RCC 7860 (cell line): ENCODE data around the gene ADNP.
"Not testable (repeated sequence)": the region's sequence is repeated elsewhere in the genome, so short reads cannot be mapped to it uniquely, and the experiment has no call there.

Experiments used
- DNase-seq: peaks from one replicate; pipeline ENCODE4 v3.0.0-alpha.2; 2015; ENCODE audit warnings: low spot score
- FAIRE-seq: peaks from 2 replicates; lab custom pipeline; 2012; peaks lifted over from hg19 to GRCh38; lab: Jason Lieb, UNC

The ADNP gene

DNA sequence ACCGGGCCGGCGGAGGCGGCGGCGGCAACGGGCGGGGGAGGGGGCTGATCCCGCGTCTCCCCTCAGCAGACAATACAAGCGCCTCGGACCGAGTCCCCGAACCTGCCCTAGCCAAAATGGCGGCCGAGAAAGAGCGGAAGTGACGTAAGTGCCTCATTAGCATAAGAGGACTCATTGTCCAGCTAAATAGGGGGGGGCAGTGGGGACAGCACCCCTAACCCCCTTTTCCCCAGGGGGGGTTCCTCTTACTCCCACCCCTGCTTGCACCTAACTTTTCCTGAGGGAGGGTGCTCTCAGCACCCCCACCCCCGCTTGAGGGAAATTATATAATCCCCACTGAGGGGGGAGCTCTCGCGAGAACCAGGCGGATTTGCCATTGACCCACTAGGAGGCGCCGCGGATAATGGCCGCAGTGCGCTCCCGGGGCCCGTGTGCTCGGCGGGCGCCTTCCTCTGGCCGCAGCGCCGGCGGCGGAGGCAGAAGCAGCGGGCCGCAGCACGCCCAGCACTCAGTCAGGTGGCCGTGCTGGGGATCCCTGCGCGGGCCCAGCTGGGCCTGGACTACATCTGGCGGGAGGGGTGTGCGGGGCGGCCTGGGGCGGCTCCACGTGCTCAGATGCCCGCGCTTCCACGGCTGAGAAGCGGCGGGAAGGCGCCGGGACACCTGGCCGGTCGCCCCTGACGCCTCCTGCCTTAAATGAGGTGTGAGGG is at the start of gene ADNP:
ADNP (minus strand) TSS at position 132 of the 710 bp plus-strand sequence. CDS start 27,441 bp downstream, outside the sequence.
- no peak for FAIRE-seq

DNA sequence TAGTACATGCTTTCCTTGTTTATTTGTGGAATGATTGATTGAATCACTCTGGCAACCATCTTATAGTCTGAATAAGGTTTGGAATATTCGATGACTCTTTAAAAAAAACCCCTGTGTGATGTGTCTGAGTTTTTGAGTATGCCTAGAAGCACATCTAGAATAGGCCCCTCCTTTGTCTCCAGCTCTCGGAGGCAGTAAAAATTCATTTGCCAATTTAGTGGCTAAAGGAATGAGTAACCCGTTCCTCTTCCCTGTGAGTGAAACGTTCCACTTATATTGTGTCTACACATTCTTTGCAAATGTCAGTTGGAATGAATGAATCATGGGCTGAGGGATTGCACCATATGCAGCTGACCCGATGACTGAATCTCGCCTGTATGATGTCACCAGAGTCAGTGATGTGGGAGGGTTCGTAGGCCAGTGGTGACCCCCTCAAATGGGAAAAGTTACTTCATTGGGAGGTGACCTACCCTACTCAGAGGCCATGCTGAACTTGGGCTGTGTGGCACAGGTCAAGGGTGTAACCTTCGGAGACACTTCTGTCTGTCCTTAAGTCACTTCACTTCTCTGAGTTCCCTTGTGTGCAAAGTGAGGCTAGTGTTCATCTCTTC is 48.9 kb upstream of the ADNP start:
- DNase-seq (peak; percentile 100), FAIRE-seq (peak; percentile 89)

More for the DNA sequence above, at the start of gene ADNP:
- DNase-seq = peak; percentile 87

DNA sequence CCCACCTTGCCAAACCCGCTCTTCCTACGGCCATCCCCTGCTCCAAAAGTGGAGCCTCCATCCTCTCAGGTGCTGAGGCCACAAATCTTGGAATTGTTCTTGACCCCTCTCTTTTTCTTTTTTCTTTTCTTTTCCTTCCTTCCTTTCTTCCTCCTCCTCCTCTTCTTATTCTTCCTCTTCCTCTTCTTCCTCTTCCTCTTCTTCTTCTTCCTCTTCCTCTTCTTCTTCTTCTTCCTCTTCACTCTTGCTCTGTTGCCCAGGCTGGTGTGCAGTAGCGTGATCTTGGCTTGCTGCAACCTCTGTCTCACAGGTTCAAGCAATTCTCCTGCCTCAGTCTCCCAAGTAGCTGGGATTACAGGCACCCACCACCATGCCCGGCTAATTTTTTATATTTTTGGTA is 47.3 kb upstream of the ADNP start:
- DNase-seq, FAIRE-seq: not testable (repeated sequence)

DNA sequence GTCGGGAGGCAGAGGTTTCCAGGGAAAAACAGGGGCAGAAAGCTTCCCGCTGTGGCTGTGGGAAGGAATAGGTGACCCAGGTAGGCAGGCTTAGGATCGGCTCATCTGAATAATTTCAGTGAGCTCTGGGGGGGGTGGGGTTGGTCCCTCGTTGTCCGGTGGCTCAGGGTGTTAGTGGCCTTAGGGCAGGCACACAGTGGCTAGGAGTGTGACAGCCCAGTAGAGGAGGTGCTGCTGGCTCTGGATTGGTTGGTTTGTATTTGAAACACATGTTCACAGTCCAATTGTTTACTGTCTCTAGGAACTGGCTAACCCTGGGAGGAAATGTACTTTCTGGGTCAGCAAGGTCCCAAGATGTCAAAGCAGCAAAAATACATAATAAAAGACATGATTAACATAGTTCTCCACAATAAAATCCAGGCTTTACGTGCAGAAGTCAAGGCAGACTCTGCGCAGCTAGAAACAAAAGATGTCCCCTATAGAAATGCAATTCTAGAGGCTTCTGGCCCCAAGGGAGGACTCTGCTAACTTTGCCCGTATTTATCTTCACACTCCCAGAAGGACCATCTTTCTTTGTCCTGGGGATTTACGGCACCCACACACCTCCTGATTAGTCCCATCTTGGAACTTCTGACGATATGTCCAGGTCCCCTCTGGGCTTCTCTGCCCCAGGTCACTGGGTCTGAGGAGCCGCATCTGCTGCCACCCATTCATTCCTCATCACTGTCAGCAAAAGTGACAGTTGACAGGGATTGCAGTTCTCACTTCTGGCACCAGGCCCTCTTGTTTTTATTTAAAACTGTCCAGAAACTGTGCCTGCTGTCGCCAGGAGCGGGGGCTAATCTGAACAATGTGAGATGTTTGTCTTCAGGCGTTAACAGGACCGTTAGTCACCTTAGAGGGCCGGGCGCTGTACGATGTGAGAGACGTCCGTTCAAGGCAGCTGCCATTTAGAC is 46.1 kb upstream of the ADNP start:
- DNase-seq = no peak
- no peak for FAIRE-seq

DNA sequence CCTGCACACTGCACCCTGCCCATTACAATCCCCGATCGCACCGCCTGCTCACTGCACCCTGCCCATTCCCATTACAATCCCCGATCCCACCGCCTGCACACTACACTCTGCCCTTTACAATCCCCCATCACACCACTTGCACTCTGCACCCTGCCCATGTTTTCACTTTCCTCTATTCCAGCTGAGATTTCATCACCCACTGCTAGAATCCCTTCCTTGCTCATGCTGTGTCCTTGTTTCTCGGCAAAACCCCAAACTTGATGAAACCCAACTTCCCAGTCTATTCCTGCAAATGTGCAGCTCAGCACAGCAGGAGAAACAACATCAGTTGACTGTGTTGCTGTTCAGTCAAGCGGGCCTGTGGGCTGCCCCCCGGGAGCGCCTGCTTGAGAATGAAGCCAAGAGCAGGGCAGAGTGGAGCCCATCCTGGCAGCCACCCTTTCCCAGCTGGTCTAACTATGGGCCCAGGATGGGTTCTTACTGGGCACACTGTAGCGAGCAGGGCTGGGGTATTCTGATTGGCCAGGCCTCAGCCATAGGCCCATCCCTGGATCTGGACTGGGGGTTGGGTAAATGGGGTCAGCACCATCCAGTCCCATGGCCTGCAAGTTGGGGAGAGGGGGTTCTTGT is 44.6 kb upstream of the ADNP start:
- FAIRE-seq = no peak

DNA sequence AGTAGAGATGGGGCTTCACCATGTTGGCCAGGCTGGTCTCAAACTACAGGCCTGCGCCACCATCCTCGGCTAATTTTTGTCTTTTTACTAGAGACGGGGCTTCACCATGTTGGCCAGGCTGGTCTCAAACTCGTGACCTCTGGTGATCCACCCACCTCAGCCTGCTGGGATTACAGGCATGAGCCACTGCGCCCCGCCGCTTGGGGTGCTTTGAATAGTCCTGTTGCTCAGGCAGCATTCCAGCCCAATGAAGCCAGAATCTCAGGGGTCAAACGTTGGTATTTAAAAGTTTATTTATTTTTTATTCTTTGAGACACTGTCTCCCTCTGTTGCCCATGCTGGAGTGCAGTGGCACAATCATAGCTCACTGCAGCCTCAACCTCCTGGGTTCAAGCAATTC is 38.7 kb upstream of the ADNP start:
- no peak for FAIRE-seq

More for the DNA sequence above, 44.6 kb upstream of the ADNP start:
- DNase-seq = no peak

DNA sequence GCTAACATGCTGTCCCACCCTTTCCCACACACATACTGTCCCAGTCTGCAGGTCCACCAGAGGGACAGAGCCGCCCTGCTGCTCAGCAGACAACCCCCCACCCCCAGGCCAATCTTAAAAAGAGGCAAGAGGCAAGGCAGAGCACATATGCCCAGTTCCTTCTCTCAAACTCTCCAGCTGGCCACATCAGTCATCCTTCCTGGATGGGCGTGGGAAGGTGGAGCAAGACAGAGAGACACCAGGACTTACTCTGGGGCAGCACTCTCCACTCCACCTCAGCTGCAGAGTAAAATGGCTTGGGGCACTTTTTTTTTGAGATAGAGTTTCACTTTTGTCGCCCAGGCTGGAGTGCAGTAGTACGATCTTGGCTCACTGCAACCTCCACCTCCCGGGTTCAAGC is 38.2 kb upstream of the ADNP start:
- DNase-seq (no peak), FAIRE-seq (no peak)

More for the DNA sequence above, 38.7 kb upstream of the ADNP start:
- DNase-seq = no peak

DNA sequence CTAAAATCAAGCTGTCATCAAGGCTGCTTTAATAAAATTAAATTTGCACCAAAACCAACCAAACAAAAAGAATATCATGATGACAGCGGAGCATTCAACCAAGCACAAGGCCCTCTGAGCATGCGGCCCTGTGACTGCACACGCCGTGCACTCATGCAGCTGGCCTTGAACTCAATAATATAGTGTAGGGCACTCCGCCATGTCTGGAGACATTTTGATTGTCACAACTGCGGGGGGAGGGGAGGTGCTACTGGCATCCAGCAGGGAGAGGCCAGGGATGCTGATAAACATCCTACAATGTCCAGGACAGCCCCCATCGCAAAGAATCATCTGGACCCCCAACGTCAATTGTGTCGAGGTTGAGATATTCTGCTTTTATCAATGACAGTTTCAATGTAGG is 37.1 kb upstream of the ADNP start:
- FAIRE-seq (no peak), DNase-seq (no peak)

DNA sequence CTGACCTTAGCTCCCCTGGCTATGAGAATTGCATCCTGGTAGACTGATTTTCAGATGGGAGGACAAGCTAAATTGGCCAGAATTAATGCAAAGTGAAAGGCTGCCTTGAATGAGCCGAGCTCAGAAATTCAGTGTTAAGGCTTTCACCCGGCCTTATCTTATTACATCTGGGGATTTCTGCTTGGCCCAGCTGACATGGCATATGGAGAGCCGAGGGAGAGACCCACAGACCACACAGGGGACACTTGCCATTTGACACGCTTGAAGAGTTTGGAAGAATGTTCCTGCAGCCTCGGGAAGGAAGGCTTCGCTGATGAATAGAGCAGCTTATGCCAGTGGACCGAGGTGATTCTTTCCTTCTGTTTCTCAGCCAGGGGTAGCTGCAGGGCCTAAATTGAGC is 36.3 kb upstream of the ADNP start:
- peak; percentile 89 for DNase-seq
- peak; percentile 89 for FAIRE-seq

DNA sequence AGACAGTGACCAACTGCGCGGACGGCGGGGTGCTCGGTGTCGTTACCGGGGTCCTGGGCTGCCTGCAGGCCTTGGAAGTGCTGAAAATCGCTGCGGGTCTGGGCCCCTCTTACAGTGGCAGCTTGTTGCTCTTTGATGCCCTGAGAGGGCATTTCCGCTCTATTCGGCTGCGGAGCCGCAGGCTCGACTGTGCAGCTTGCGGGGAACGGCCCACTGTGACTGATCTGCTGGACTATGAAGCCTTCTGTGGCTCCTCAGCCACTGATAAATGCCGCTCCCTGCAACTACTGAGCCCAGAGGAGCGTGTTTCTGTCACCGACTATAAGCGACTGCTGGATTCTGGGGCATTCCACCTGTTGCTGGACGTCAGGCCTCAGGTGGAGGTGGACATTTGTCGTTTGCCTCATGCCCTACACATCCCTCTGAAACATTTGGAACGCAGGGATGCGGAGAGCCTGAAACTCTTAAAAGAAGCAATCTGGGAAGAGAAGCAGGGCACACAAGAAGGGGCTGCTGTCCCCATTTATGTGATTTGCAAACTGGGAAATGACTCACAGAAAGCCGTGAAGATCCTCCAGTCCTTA is 28.4 kb upstream of the ADNP start:
- no peak for FAIRE-seq
- DNase-seq = no peak

DNA sequence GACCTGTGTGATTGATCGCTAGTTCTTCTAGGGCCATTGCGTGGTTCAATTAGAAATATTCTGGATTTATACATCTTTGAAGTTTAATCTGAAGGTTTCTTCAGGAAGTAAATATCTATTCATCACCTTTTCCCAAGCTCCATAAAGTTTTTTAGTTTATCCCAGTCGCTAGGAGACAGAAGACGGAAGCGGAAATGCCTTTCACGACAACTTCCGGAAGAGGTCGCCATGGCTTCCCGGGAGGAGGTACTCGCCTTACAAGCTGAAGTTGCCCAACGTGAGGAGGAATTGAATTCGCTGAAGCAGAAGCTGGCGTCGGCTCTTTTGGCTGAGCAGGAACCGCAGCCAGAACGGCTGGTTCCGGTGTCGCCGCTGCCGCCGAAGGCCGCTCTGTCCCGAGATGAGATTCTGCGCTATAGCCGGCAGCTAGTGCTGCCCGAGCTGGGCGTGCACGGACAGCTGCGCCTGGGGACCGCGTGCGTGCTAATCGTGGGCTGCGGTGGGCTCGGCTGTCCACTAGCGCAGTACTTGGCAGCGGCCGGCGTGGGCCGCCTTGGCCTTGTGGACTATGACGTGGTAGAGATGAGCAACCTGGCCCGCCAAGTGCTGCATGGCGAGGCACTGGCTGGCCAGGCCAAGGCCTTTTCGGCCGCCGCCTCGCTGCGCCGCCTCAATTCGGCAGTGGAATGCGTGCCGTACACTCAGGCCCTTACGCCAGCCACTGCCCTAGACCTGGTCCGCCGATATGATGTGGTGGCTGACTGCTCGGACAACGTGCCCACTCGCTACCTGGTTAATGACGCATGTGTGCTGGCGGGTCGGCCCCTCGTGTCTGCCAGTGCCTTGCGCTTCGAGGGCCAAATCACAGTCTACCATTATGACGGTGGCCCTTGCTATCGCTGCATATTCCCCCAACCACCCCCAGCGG is 27.6 kb upstream of the ADNP start, which contains the start of gene MOCS3:
MOCS3 (plus strand) TSS at position 204 of the 928 bp plus-strand sequence; CDS start at position 229, 25 bp downstream.
- DNase-seq (peak; percentile 88), FAIRE-seq (peak; percentile 56)

DNA sequence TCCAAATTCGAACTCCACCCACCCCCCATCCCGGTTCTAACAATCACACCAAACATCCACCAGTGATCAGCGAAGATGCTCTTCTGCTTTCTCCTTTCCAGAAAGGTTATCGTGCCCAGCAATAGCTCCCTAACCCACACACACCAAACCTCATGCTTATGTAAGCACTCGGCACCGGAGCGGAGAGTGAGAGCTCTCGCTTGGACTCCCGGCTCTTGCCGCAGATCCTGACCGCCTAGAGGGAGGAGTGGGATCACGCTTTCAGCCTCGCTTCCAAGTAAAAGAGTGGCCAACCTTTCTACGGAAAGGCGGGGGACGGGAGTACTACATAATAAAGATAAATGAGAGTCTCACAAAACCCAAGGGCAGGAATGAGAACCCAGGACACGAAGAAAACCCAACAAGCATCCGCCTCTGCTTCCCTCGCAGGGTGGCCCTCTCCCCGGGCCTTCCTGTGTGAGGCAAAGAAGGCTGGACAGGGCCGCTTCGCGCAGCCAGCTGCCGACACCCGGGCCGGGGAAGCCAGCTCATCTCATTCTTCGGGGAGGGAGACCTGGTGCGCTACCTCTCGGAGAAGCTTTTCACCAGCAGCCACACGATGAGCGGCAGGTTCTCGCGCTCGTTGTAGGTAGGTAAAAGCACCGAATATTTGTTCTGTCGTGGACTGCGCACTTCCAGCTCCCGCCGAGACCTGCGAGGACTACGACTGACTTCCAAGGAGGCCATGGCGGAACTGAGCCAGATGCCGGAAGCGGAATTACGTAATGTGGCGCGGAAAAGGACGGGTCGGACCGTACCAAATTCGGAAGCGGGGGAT is 26.8 kb upstream of the ADNP start, which contains the start of gene DPM1:
DPM1 (minus strand) TSS at position 735 of the 817 bp plus-strand sequence; CDS start at position 726, 9 bp downstream.
- DNase-seq = no peak
- no peak for FAIRE-seq

DNA sequence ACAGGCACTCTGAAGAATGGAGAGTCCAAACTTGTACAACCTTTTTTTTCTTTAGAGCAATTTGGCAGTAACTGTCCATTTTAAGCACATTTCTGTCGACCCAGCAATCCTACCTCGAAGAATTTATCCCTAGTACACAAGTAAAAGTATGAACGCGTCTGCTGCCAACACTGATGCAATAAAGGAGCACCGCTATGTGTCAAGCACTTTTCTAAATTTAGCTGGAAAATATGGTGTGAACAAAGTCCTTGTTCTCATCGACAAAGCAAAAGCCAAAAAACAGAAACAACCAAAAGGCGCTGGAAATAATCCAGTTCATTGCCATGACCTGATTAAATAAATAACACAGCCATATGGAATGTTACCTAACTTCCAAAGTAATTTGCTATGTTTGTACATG is 26.0 kb upstream of the ADNP start:
- DNase-seq (no peak), FAIRE-seq (no peak)

DNA sequence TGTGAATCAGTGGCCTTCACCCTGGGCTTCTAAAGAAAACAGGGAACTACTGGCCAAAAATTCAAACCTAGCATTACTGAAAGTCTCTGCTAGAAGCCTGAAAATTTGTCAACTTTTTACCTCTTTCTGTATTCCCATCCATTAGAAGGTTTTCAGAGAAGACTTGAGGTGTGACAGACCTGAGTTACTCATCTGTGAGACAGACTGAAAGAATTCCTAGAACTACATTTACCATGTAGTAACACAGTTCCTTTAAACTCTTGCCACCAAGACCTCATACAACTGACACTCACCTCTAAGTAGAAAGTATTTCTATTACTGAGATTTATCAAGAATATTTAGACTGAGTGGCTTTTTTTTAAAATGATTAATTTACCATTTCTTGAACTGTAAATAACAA is 22.6 kb upstream of the ADNP start:
- FAIRE-seq (no peak), DNase-seq (no peak)

DNA sequence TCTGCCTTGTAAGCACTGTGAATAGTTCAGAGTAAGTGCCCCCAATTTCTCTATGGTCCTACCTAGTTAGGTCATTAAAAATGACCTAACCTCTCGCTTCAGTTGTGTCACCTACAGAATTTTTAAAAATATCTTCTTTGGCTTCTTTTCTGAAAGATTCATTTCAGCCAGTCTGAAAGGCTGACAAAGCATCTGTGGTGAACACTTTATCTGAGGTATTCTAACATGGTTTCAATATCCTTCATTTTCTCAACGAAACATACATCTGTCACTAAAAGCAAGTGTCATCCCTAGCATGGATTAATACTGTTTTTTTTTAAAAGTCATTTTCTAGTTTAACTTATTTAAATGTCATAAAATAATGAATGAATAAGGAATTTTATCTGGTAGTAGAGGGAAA is 22.0 kb upstream of the ADNP start:
- DNase-seq (no peak), FAIRE-seq (no peak)

DNA sequence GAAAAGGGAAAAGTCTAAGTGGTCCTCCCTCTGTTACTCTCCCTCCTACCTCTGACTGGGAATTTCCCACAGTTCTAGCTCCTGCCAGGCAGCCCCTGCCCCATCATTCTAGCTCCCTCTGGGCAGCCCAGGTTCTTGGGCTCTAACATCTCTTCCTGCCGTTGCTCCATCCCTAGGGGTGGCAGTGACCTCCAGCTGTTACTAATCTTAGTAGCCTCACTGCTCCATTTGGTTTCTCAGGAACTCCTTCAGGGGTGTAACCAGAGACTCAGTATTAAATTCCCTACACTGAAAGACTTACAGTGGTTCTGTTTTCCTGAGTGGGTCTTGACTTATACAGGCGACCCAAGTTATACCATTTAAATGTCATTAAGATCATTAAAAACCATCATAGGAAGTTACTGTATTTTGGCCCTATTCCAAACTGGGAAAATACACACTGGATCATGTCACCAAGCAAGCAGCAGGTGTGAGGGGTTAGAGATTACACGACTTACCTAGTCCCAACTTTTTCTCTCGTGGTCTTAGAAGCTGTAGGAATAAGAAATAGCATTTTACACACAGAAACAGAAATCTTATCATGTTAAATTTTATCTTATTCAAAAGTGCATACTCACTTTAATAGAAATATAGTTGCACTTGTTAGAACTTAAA is 17.0 kb upstream of the ADNP start:
- FAIRE-seq (no peak), DNase-seq (no peak)

DNA sequence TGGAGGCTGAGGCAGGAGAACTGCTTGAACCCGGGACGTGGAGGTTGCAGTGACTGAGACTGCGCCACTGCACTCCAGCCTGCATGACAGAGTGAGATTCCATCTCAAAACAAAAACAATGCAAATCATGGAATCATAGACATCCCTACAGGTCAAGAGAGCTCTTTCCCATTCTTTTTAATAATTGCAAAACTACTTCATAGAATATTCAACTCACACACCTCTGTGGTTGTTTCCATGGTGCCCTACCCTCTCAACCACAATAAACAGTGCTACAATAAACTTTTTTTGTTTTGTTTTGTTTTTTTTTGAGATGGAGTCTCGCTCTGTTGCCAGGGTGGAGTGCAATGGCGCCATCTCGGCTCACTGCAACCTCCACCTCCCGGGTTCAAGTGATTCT is 11.8 kb upstream of the ADNP start:
- DNase-seq (no peak), FAIRE-seq (no peak)

DNA sequence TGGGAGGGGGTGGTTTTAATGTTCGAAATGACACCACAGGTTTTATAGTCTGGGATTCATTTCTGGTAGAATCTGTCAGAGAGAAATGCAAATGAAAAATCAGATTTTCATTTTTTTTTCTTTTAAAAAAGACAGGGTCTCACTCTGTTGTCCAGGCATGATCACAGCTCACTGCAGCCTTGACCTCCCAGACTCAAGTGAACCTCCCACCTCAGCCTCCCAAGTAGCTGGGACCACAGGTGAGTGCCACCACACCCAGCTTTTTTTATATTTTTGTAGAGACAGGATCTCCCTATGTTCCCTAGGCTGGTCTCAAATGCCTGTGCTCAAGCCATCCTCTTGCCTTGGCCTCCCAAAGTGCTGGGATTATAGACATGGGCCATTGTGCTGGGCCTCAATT is 2.4 kb upstream of the ADNP start:
- DNase-seq = no peak
- no peak for FAIRE-seq
